Nephron progenitor cell (in vitro differentiated cells): ENCODE data around the gene LCLAT1.
"Not testable (repeated sequence)": the region's sequence is repeated elsewhere in the genome, so short reads cannot be mapped to it uniquely, and the experiment has no call there.

ENCODE experiments used
- DNase-seq: peaks from one replicate; pipeline ENCODE4 v3.0.0; 2021
- H3K27ac Mint-ChIP-seq: 2 replicates; pipeline ENCODE4 v1.8.0; 2021; ENCODE audit warnings: mild to moderate bottlenecking, moderate library complexity, mixed read lengths
- H3K27me3 Mint-ChIP-seq: 2 replicates; pipeline ENCODE4 v1.8.0; 2021; ENCODE audit warnings: mild to moderate bottlenecking, low read depth, mixed read lengths; ENCODE audit not compliant: poor library complexity
- H3K36me3 Mint-ChIP-seq: 2 replicates; pipeline ENCODE4 v1.8.0; 2021; ENCODE audit warnings: low read depth, mixed read lengths
- H3K4me1 Mint-ChIP-seq: 2 replicates; pipeline ENCODE4 v1.8.0; 2021; ENCODE audit warnings: mixed read lengths
- H3K4me3 Mint-ChIP-seq: 2 replicates; pipeline ENCODE4 v1.8.0; 2021; ENCODE audit warnings: mild to moderate bottlenecking, moderate library complexity, mixed read lengths
- H3K9me3 Mint-ChIP-seq: 2 replicates; pipeline ENCODE4 v1.8.0; 2021; ENCODE audit warnings: mild to moderate bottlenecking, moderate library complexity, mixed read lengths
- TF ChIP-seq, protein P1 (sequence below): fragments of 200-600 bp; sonication (generic); IDR thresholded peaks from 2 replicates; pipeline ENCODE4 v1.5.0; 2021; ENCODE audit warnings: antibody characterized with exemption

Gene LCLAT1

GRCh38 chr2:30505500-30506180 lies 58.6 kb downstream of the LCLAT1 start:
- H3K9me3 Mint-ChIP-seq, result peaks cover 44% of the 10 kb centered on the region
- TF ChIP-seq, protein P1, sequence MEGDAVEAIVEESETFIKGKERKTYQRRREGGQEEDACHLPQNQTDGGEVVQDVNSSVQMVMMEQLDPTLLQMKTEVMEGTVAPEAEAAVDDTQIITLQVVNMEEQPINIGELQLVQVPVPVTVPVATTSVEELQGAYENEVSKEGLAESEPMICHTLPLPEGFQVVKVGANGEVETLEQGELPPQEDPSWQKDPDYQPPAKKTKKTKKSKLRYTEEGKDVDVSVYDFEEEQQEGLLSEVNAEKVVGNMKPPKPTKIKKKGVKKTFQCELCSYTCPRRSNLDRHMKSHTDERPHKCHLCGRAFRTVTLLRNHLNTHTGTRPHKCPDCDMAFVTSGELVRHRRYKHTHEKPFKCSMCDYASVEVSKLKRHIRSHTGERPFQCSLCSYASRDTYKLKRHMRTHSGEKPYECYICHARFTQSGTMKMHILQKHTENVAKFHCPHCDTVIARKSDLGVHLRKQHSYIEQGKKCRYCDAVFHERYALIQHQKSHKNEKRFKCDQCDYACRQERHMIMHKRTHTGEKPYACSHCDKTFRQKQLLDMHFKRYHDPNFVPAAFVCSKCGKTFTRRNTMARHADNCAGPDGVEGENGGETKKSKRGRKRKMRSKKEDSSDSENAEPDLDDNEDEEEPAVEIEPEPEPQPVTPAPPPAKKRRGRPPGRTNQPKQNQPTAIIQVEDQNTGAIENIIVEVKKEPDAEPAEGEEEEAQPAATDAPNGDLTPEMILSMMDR, result no peak
- no peak overlapping the region for H3K4me3 Mint-ChIP-seq
- H3K27ac Mint-ChIP-seq, result no peak overlapping the region
- H3K27me3 Mint-ChIP-seq, result no peaks in the 10 kb centered on the region
- H3K4me1 Mint-ChIP-seq, result peaks cover 28% of the 10 kb centered on the region
- peaks cover 43% of the 10 kb centered on the region for H3K36me3 Mint-ChIP-seq
- no peak for DNase-seq

- H3K27me3 Mint-ChIP-seq, H3K4me3 Mint-ChIP-seq, DNase-seq, H3K27ac Mint-ChIP-seq: not testable (repeated sequence)
- peaks cover 46% of the 10 kb centered on the region for H3K4me1 Mint-ChIP-seq
- H3K9me3 Mint-ChIP-seq, result peaks cover 26% of the 10 kb centered on the region
- H3K36me3 Mint-ChIP-seq, result peaks cover 24% of the 10 kb centered on the region
Observed at GRCh38 chr2:30507460-30507859, 60.4 kb downstream of the LCLAT1 start.

- H3K9me3 Mint-ChIP-seq, result peaks cover 23% of the 10 kb centered on the region
- TF ChIP-seq, protein P1, result no peak
- no peak for DNase-seq
- no peak overlapping the region for H3K4me3 Mint-ChIP-seq
- no peaks in the 10 kb centered on the region for H3K27me3 Mint-ChIP-seq
- no peak overlapping the region for H3K27ac Mint-ChIP-seq
- H3K4me1 Mint-ChIP-seq, result peaks cover 46% of the 10 kb centered on the region
- peaks cover 21% of the 10 kb centered on the region for H3K36me3 Mint-ChIP-seq
Observed at GRCh38 chr2:30509716-30510115, 62.7 kb downstream of the LCLAT1 start.

- Mint-ChIP-seq H3K4me1 (peaks cover 52% of the 10 kb centered on the region), H3K27ac (peak overlapping the region; percentile 74), H3K27me3 (no peaks in the 10 kb centered on the region), H3K9me3 (peaks cover 23% of the 10 kb centered on the region), H3K36me3 (peaks cover 21% of the 10 kb centered on the region), H3K4me3 (no peak overlapping the region)
- TF ChIP-seq, protein P1, result no peak
- no peak for DNase-seq
Observed at GRCh38 chr2:30510409-30510808, 63.4 kb downstream of the LCLAT1 start.

DNA sequence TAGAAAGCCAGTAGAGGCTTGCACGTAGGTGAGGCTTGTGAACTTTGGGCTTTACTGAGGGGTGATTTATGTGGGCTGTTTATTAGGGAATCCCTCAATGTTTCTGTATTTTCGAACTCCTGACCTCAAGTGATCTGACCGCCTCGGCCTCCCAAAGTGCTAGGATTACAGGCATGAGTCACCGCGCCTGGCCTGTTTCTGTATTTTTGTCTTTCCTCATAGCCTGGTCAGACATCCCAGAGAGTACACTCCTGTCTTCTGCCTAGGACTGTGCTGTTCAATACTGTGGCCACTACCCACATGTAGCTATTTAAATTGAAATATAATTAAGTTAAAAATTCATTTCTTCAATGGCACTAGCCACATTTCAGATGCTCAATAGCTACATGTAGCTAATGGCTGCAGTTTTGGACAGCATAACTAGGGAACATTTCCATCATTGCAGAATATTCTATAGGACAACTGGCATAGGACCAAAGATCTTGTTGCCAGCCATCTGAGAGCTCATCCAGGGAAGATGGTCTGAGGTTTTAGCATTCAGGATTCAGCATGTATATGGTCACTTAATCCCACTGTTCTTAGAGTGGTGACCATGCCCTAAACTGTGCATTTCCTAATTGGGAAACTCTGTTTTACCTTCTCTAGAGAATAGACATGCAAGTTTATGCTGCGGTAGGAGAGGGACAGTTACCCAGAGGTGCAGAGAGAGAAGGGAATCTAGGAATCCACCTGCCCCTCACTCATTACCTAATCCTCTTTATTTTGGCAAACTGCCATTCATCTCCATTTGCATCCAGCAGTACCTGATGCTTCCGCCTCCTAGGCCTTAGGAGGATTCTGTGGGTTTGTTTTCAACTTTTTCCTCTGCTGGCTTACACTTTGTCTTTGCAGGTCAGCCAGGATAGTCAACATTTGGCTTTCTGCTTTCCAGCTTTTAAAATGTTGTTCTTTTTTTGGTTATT lies 64.4 kb downstream of the LCLAT1 start:
- peak; percentile 8 for DNase-seq
- peaks cover 26% of the 10 kb centered on the region for H3K36me3 Mint-ChIP-seq
- H3K27me3 Mint-ChIP-seq, result no peaks in the 10 kb centered on the region
- H3K4me1 Mint-ChIP-seq, result peaks cover 47% of the 10 kb centered on the region
- peak overlapping the region; percentile 14 for H3K4me3 Mint-ChIP-seq
- TF ChIP-seq, protein P1, result no peak
- peaks cover 27% of the 10 kb centered on the region for H3K9me3 Mint-ChIP-seq
- peak overlapping the region; percentile 74 for H3K27ac Mint-ChIP-seq

DNA sequence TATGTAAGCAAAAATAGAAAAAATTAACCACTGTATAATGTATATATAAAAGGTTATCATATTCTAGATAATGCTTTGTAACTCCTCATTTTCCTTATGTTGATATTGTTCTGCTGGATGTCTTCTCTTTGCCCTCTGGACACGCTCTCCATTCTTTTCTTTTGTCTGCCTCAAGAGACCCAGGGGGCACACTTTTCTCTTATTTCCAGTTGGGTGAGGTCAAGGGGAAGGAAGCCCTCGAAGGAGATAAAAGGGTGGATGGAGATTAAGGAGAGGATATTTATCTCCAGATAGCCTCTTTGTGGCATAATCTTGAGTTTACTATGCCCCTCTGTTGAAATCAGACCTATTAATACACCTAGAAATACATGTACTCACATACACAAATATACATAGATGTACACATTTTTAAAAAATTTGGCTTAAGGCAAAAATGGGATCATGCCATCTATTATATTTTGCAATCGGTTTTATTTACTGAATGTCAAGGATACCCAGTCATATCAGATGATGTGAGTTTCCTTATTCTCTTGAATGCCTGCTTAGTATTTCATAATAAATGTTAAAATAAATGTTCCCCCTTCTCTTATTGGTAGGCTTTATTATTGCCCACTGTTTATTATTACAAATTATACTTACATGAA lies 65.3 kb downstream of the LCLAT1 start:
- H3K27me3 Mint-ChIP-seq, result peaks cover 2% of the 10 kb centered on the region
- H3K4me1 Mint-ChIP-seq, result peaks cover 47% of the 10 kb centered on the region
- H3K4me3 Mint-ChIP-seq, result peak overlapping the region; percentile 21
- peak overlapping the region; percentile 2 for H3K27ac Mint-ChIP-seq
- TF ChIP-seq, protein P1, result no peak
- H3K9me3 Mint-ChIP-seq, result peaks cover 26% of the 10 kb centered on the region
- DNase-seq, result no peak
- H3K36me3 Mint-ChIP-seq, result peaks cover 30% of the 10 kb centered on the region

- not testable (repeated sequence) for H3K4me3 Mint-ChIP-seq, DNase-seq, H3K27ac Mint-ChIP-seq, H3K27me3 Mint-ChIP-seq
- H3K9me3 Mint-ChIP-seq, result peaks cover 26% of the 10 kb centered on the region
- peaks cover 30% of the 10 kb centered on the region for H3K36me3 Mint-ChIP-seq
- peaks cover 47% of the 10 kb centered on the region for H3K4me1 Mint-ChIP-seq
Observed at GRCh38 chr2:30513649-30514048, 66.6 kb downstream of the LCLAT1 start.
